Vagina (tissue), 2 donors: Measurements from ENCODE around the gene SLC12A3. TPM values are rescaled to one million over a fixed set of nuclear protein-coding genes. Genes with fewer than 3 reads are reported as not detected.
"Not testable (repeated sequence)": the region's sequence is repeated elsewhere in the genome, so short reads cannot be mapped to it uniquely, and the experiment has no call there.

ENCODE experiments used
- DNase-seq, 2 donors: peaks; one replicate each; pipeline ENCODE4 v3.0.0-alpha.2; 2017; ENCODE audit errors: extremely low spot score in 2 of 2
- H3K27ac ChIP-seq: fragments of 200-600 bp; sonication (generic); one replicate; pipeline ENCODE4 v1.5.1; 2019
- H3K27me3 ChIP-seq: fragments of 200-600 bp; sonication (generic); one replicate; pipeline ENCODE4 v1.5.1; 2019
- H3K36me3 ChIP-seq, 2 donors: fragments of 200-600 bp; sonication (generic); one replicate each; pipeline ENCODE4 v1.5.1; 2017 to 2019
- H3K4me1 ChIP-seq: fragments of 200-600 bp; sonication (generic); one replicate; pipeline ENCODE4 v1.5.1; 2019
- H3K4me3 ChIP-seq, 2 donors: fragments of 200-600 bp; sonication (generic); 1 replicate in 1 of 2; 2 replicates in 1 of 2; pipeline ENCODE4 v1.5.1; 2016 to 2019
- H3K9me3 ChIP-seq: fragments of 200-600 bp; sonication (generic); one replicate; pipeline ENCODE4 v1.5.1; 2019
- POLR2A ChIP-seq, 2 donors: fragments of 450-650 bp; IDR thresholded peaks; one replicate each; pipeline ENCODE4 v1.6.1; 2017; ENCODE audit warnings: antibody characterized with exemption in 2 of 2, mild to moderate bottlenecking in 2 of 2, moderate library complexity in 2 of 2
- POLR2AphosphoS5 ChIP-seq, 2 donors: sonication (generic); formaldehyde crosslinking; IDR thresholded peaks; one replicate each; pipeline ENCODE4 v1.9.0; 2017; ENCODE audit warnings: antibody characterized with exemption in 2 of 2, mild to moderate bottlenecking in 2 of 2, low read depth in 1 of 2; ENCODE audit not compliant: insufficient read depth in 1 of 2
- intact Hi-C: fragments of 100-400 bp; cut with DNase I; formaldehyde crosslinking; loops from one replicate; pipeline ENCODE4 v1.15.1; 2023
- total RNA-seq: library from RNA; depleted of rRNA; stranded (reverse); fragments of >200 nt; gene quantifications from one replicate; pipeline ENCODE4 v1.2.3, GENCODE V29; 2016
- TF ChIP-seq, protein P1 (sequence below), 3 experiments: fragments of 450-650 bp in 2 of 3; fragments of 200-600 bp in 1 of 3; sonication (generic) in 1 of 3; IDR thresholded peaks; one replicate each; pipeline ENCODE4 v1.5.1; 2017 to 2019; ENCODE audit warnings: antibody characterized with exemption in 3 of 3, mild to moderate bottlenecking in 2 of 3, moderate library complexity in 2 of 3

The SLC12A3 gene
- total RNA-seq, 1 donor from 2014 or later: not detected

DNA sequence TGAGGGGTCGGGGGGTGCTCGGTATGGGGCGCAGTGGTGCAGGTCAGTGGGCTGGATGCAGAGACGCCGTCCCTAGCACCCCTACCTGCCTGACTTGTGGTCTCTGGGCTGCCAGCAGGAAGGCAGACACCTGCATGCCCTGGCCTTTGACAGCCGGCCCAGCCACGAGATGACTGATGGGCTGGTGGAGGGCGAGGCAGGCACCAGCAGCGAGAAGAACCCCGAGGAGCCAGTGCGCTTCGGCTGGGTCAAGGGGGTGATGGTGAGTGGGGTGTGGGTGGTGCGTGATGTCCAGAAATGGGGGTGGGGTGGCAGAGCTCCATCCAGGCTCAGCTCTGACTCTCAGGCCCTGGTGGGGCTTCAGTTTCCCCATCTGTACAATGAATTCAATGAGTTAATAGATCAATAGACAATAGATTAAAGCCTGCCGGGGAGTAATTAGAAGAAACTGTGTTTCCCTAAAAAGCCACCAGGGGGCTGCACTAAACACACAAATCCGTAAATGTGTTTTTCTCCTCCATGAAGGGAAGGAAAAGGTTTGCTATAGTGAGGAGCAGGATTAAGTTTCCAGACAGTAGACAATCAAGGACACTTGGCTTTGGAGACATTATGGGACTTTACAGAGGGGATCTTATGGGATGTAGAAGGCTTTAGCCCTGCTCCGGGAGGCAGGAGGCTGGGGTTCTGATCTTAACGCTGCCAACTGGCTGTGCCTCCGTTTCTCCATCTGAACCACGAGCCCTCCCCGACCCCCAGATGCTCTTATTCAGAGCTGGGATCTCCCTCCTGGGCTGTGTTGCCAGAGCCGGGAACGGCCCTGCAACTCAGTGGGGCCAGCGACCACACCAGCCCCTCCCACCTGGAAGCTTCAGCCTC is 2.2 kb downstream of the SLC12A3 start:
- intact Hi-C loops: loop anchor here (10.0 kb wide), 2 partner anchors 68 to 178 kb away; partner anchors contain the start of gene HERPUD1
- Histone ChIP-seq H3K27me3 (no peaks in the 10 kb centered on the region), H3K27ac (no peak overlapping the region), H3K36me3 (no peaks in the 10 kb centered on the region), H3K9me3 (no peaks in the 10 kb centered on the region), H3K4me1 (no peaks in the 10 kb centered on the region), H3K4me3 (no peak overlapping the region)
- DNase-seq: no peak
- TF ChIP-seq POLR2A (IDR thresholded peaks at IDR 0.05): no peak
- TF ChIP-seq, protein P1, sequence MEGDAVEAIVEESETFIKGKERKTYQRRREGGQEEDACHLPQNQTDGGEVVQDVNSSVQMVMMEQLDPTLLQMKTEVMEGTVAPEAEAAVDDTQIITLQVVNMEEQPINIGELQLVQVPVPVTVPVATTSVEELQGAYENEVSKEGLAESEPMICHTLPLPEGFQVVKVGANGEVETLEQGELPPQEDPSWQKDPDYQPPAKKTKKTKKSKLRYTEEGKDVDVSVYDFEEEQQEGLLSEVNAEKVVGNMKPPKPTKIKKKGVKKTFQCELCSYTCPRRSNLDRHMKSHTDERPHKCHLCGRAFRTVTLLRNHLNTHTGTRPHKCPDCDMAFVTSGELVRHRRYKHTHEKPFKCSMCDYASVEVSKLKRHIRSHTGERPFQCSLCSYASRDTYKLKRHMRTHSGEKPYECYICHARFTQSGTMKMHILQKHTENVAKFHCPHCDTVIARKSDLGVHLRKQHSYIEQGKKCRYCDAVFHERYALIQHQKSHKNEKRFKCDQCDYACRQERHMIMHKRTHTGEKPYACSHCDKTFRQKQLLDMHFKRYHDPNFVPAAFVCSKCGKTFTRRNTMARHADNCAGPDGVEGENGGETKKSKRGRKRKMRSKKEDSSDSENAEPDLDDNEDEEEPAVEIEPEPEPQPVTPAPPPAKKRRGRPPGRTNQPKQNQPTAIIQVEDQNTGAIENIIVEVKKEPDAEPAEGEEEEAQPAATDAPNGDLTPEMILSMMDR (IDR thresholded peaks at IDR 0.05): peak; percentile 70 to 75 (median 73)
- TF ChIP-seq POLR2AphosphoS5 (IDR thresholded peaks at IDR 0.05; ENCODE audit: insufficient read depth in 1 of 2, low read depth in 1 of 2): no peak

DNA sequence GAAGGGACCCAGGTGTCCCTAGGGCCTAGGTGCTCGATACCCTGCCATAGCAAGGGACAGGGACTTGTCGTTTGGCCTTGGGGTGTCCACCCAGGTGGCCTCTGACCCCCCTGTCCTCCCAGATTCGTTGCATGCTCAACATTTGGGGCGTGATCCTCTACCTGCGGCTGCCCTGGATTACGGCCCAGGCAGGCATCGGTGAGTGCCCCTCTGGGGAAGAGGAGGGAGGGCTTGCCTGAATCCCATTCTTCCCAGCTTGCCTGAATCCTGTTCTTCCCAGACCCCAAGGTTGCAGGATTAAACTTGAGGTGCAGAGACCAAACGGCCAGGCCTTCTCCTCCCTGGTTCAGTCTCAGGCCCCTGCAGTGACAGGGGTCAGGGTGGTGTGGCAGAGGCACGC is 3.2 kb downstream of the SLC12A3 start:
- TF ChIP-seq POLR2A (IDR thresholded peaks at IDR 0.05): no peak
- TF ChIP-seq, protein P1 (IDR thresholded peaks at IDR 0.05): no peak
- TF ChIP-seq POLR2AphosphoS5 (IDR thresholded peaks at IDR 0.05; ENCODE audit: insufficient read depth in 1 of 2, low read depth in 1 of 2): no peak
- Histone ChIP-seq H3K27me3 (no peaks in the 10 kb centered on the region), H3K36me3 (no peaks in the 10 kb centered on the region), H3K4me3 (no peak overlapping the region), H3K4me1 (no peaks in the 10 kb centered on the region), H3K27ac (no peak overlapping the region), H3K9me3 (no peaks in the 10 kb centered on the region)
- no peak for DNase-seq
- intact Hi-C loops: loop anchor here (10.0 kb wide), 2 partner anchors 67 to 177 kb away; partner anchors contain the start of gene HERPUD1

DNA sequence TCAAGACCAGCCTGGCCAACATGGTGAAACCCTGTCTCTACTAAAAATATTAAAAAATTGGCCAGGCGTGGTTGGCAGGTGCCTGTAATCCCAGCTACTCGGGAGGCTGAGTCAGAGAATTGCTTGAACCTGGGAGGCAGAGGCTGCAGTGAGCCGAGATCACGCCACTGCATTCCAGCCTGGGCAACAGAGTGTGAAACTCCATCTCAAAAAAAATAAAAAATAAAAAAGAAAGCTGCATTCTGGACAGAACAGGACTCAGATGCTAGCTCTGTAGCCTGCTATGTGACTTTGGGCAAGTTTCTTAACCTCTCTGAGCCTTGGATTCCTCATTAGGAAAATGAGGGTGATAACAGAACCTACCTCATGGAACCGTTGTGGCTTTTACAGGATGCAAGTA is 3.8 kb downstream of the SLC12A3 start:
- DNase-seq, H3K27me3 ChIP-seq, H3K4me3 ChIP-seq, H3K4me1 ChIP-seq, H3K9me3 ChIP-seq, H3K36me3 ChIP-seq, H3K27ac ChIP-seq: not testable (repeated sequence)
- intact Hi-C loops: loop anchor here (10.0 kb wide), 2 partner anchors 66 to 176 kb away; partner anchors contain the start of gene HERPUD1

DNA sequence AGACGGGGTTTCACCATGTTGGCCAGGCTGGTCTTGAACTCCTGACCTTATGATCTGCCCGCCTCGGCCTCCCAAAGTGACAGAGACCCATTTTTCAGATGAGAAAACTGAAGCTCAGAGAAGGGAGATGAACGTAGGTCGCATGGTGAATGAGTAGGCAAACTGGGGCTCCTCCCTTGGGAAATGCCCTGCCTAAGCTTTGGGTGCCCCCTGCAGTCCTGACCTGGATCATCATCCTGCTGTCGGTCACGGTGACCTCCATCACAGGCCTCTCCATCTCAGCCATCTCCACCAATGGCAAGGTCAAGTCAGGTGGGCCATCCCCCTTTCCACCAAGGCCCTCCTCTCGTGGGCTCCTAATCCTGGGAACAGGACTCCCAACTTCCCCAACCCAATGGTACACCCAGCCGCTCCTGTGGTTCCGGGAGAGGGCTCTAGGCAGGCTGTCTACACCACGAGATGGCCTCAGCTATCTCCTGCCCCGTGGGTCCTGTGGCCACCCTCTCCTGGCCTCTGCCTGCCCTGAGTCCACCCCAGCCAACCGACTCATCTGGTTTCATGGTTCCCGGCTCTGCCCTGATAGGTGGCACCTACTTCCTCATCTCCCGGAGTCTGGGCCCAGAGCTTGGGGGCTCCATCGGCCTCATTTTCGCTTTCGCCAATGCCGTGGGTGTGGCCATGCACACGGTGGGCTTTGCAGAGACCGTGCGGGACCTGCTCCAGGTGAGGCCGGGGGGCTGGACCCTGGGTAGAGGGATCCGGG is 4.7 kb downstream of the SLC12A3 start:
- TF ChIP-seq POLR2AphosphoS5 (IDR thresholded peaks at IDR 0.05; ENCODE audit: insufficient read depth in 1 of 2, low read depth in 1 of 2) (no peak), POLR2A (IDR thresholded peaks at IDR 0.05) (no peak)
- TF ChIP-seq, protein P1 (IDR thresholded peaks at IDR 0.05): no peak
- no peaks in the 10 kb centered on the region for H3K9me3 ChIP-seq
- H3K27me3 ChIP-seq: no peaks in the 10 kb centered on the region
- no peak overlapping the region for H3K4me3 ChIP-seq
- no peak overlapping the region for H3K27ac ChIP-seq
- no peaks in the 10 kb centered on the region for H3K4me1 ChIP-seq
- no peaks in the 10 kb centered on the region for H3K36me3 ChIP-seq
- no peak for DNase-seq
- intact Hi-C loops: loop anchor here (10.0 kb wide), 2 partner anchors 65 to 175 kb away; partner anchors contain the start of gene HERPUD1

DNA sequence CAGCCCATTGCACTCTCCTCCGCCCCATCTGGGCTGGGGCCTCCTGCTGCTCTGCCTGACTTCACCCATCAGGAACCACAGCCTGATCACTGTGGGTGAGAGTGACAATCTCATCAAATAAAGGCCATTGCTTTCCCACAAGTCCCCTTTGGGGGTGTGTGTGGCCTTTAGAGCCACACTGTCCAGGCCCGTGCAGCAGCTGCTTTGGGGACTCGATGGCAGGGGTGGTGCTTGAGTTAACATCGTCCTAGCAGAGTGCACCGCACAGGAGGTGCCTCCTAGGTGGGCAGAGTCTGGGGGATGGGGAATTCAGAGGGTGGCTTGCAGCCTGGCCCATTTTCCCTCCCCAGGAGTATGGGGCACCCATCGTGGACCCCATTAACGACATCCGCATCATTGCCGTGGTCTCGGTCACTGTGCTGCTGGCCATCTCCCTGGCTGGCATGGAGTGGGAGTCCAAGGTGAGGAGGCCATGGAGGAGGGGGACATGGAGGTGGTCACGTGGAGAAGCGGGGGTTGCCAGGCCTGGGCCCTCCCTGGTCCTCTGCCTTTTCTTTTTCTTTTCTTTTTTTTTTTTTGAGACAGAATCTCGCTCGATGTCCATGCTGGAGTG is 5.4 kb downstream of the SLC12A3 start:
- Histone ChIP-seq H3K4me1 (no peaks in the 10 kb centered on the region), H3K4me3 (no peak overlapping the region), H3K9me3 (no peaks in the 10 kb centered on the region), H3K36me3 (no peaks in the 10 kb centered on the region), H3K27ac (no peak overlapping the region), H3K27me3 (no peaks in the 10 kb centered on the region)
- TF ChIP-seq POLR2A (IDR thresholded peaks at IDR 0.05) (no peak), POLR2AphosphoS5 (IDR thresholded peaks at IDR 0.05; ENCODE audit: insufficient read depth in 1 of 2, low read depth in 1 of 2) (no peak)
- TF ChIP-seq, protein P1 (IDR thresholded peaks at IDR 0.05): no peak
- no peak for DNase-seq
- intact Hi-C loops: no loop called here
